T follicular helper cell (primary cell): ENCODE measurements around the gene ANGPTL2.

ENCODE experiments used
- DNase-seq: peaks from one replicate; pipeline ENCODE4 v3.0.0-alpha.2; 2020; ENCODE audit warnings: low read depth

ANGPTL2 gene

GRCh38 chr9:127049581-127049980 lies 72.9 kb downstream of the ANGPTL2 start:
- DNase-seq: no peak

GRCh38 chr9:127049044-127049443 lies 73.4 kb downstream of the ANGPTL2 start:
- DNase-seq: no peak

GRCh38 chr9:127047971-127048370 lies 74.5 kb downstream of the ANGPTL2 start:
- DNase-seq: no peak

DNA sequence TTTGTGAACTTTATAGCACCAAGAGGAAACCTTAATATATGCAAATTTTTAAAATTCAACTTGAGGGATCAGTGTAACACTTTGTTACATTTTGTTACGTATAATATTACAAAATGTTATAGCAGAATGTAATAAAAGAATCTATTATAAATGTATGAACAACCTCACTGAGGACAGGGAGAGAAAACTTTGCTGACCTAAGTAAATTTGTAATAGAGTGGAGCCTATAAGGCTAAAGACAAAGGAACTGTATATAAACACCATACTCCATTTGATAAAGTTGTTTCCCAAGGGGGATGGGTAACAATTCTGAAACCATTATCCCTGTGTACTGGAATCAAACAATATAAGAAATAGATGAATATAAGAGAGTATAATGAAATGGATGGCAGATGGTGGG lies 77.3 kb downstream of the ANGPTL2 start:
- DNase-seq: no peak

- DNase-seq: no peak
Observed at GRCh38 chr9:127039492-127039891, 82.9 kb downstream of the ANGPTL2 start.

- DNase-seq: no peak
Observed at GRCh38 chr9:127038531-127038930, 83.9 kb downstream of the ANGPTL2 start.
